ENCODE data around the gene EIF5A. TPM values are rescaled to one million over a fixed set of nuclear protein-coding genes. Genes with fewer than 3 reads are reported as not detected.

Gene EIF5A
- total and polyA plus RNA-seq, 2 donors (not counting 3 experiments of a cell fraction or from before 2014, with no cell fraction given), result 650 to 859 TPM

- dilution Hi-C loops (cut with MboI; ENCODE audit: extremely low pct_ligation_motif_present, low sequenced_read_pairs) (no loop called here), intact Hi-C loops (cut with micrococcal nuclease) (no loop called here)
- H3K9ac ChIP-seq (replicated peaks; ENCODE audit: extremely low read depth, insufficient read depth, low read length), result no peak overlapping the region
- ChIA-PET POLR2A (no interaction called here), CTCF (interaction anchor here (1.3 to 1.5 kb wide), 2 partner anchors 37 to 38 kb away, joined by 3 read pairs; no protein-coding TSS in a partner anchor)
- no peaks in the 10 kb centered on the region for H3K27me3 ChIP-seq (ENCODE audit: control insufficient read depth in 2 of 2, insufficient read depth in 2 of 2, low read length in 2 of 2)
- DNase-seq (ENCODE audit: low read depth, low spot score) (no peak), FAIRE-seq (no peak)
- peaks cover 3 to 21% of the 10 kb centered on the region in 2 experiments for H3K36me3 ChIP-seq (ENCODE audit: control insufficient read depth in 2 of 2, extremely low read depth in 1 of 2, insufficient read depth in 2 of 2, low read length in 2 of 2)
- peaks cover 3% of the 10 kb centered on the region for H3K79me2 ChIP-seq (ENCODE audit: control insufficient read depth, insufficient read depth, low read length)
- H3K4me1 ChIP-seq (ENCODE audit: control insufficient read depth, extremely low read depth, insufficient read depth, low read length), result peaks cover 19% of the 10 kb centered on the region
- no peaks in the 10 kb centered on the region for H3K9me3 ChIP-seq (replicated peaks; ENCODE audit: control insufficient read depth, insufficient read depth, low read length)
- BruUV-seq (replicated peaks), result no TSS peak
- no peaks in the 10 kb centered on the region for H3K9me1 ChIP-seq (replicated peaks; ENCODE audit: control insufficient read depth, extremely low read depth, insufficient read depth, low read length)
- no peak overlapping the region for H3K27ac ChIP-seq (ENCODE audit: insufficient read depth, low read depth, low read length)
- no peak overlapping the region for H2AFZ ChIP-seq (ENCODE audit: low read depth, low read length)
- no peak overlapping the region for H3K4me3 ChIP-seq (replicated peaks in 1 of 3; ENCODE audit: insufficient read depth in 1 of 3, low read depth in 1 of 3, low read length in 3 of 3)
- no peaks in the 10 kb centered on the region for H4K20me1 ChIP-seq (replicated peaks; ENCODE audit: control insufficient read depth, extremely low read depth, insufficient read depth, low read length)
- TF ChIP-seq MAX (IDR thresholded peaks at IDR 0.05; ENCODE audit: insufficient read depth, insufficient read length), result no peak
- TF ChIP-seq, protein P1, sequence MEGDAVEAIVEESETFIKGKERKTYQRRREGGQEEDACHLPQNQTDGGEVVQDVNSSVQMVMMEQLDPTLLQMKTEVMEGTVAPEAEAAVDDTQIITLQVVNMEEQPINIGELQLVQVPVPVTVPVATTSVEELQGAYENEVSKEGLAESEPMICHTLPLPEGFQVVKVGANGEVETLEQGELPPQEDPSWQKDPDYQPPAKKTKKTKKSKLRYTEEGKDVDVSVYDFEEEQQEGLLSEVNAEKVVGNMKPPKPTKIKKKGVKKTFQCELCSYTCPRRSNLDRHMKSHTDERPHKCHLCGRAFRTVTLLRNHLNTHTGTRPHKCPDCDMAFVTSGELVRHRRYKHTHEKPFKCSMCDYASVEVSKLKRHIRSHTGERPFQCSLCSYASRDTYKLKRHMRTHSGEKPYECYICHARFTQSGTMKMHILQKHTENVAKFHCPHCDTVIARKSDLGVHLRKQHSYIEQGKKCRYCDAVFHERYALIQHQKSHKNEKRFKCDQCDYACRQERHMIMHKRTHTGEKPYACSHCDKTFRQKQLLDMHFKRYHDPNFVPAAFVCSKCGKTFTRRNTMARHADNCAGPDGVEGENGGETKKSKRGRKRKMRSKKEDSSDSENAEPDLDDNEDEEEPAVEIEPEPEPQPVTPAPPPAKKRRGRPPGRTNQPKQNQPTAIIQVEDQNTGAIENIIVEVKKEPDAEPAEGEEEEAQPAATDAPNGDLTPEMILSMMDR (IDR thresholded peaks at IDR 0.05; ENCODE audit: extremely low read depth in 1 of 2, insufficient read depth in 1 of 2, low read depth in 1 of 2, low read length in 2 of 2), result no peak
- no peak for TF ChIP-seq GATA2 (IDR thresholded peaks at IDR 0.05; ENCODE audit: insufficient read depth, insufficient read length, low read depth, low read length)
- no peak for TF ChIP-seq POLR2AphosphoS5 (IDR thresholded peaks at IDR 0.05; ENCODE audit: insufficient read depth, low read depth, low read length)
- TF ChIP-seq EZH2 (IDR thresholded peaks at IDR 0.05; ENCODE audit: borderline replicate concordance, low read depth, low read length, severe bottlenecking), result no peak
- no peak for TF ChIP-seq FOS (IDR thresholded peaks at IDR 0.05; ENCODE audit: borderline replicate concordance, insufficient read depth, low read length)
- no peak for TF ChIP-seq JUN (IDR thresholded peaks at IDR 0.05; ENCODE audit: borderline replicate concordance, insufficient read depth, insufficient read length, low read depth)
- TF ChIP-seq POLR2A (IDR thresholded peaks at IDR 0.05; ENCODE audit: low read depth, low read length), result no peak
- no peak overlapping the region for H3K4me2 ChIP-seq (ENCODE audit: insufficient read depth, low read length)
Observed at GRCh38 chr17:7258731-7259554, 48.5 kb upstream of the EIF5A start.

Measured in endothelial cell of umbilical vein (primary cell).